Suprapubic skin (tissue), 4 donors: Measurements from ENCODE around the gene PAK5. TPM values are rescaled to one million over a fixed set of nuclear protein-coding genes. Genes with fewer than 3 reads are reported as not detected.

ENCODE experiments used
- DNase-seq, 2 donors: peaks; one replicate each; pipeline ENCODE4 v3.0.0-alpha.2; 2019; ENCODE audit warnings: low spot score in 2 of 2
- H3K27ac ChIP-seq: fragments of 200-600 bp; sonication (generic); one replicate; pipeline ENCODE4 v1.5.1; 2019
- H3K27me3 ChIP-seq: fragments of 200-600 bp; sonication (generic); one replicate; pipeline ENCODE4 v1.5.1; 2019
- H3K36me3 ChIP-seq: fragments of 200-600 bp; sonication (generic); one replicate; pipeline ENCODE4 v1.5.1; 2019
- H3K4me1 ChIP-seq: fragments of 200-600 bp; sonication (generic); one replicate; pipeline ENCODE4 v1.5.1; 2019
- H3K4me3 ChIP-seq: fragments of 200-600 bp; sonication (generic); one replicate; pipeline ENCODE4 v1.5.1; 2019; ENCODE audit warnings: mild to moderate bottlenecking
- H3K9me3 ChIP-seq: fragments of 200-600 bp; sonication (generic); one replicate; pipeline ENCODE4 v1.5.1; 2019
- CTCF ChIP-seq, 2 donors: fragments of 200-600 bp in 1 of 2; fragments of 450-650 bp in 1 of 2; sonication (generic) in 1 of 2; IDR thresholded peaks; one replicate each; pipeline ENCODE4 v1.5.1; 2016 to 2019; ENCODE audit warnings: antibody characterized with exemption in 2 of 2, mild to moderate bottlenecking in 1 of 2, moderate library complexity in 1 of 2
- EP300 ChIP-seq: sonication (generic); formaldehyde crosslinking; IDR thresholded peaks from one replicate; pipeline ENCODE4 v1.6.1; 2017; ENCODE audit warnings: antibody characterized with exemption
- POLR2A ChIP-seq, 2 donors: fragments of 450-650 bp; IDR thresholded peaks; one replicate each; pipeline ENCODE4 v1.6.1; 2017; ENCODE audit warnings: antibody characterized with exemption in 2 of 2, mild to moderate bottlenecking in 2 of 2, moderate library complexity in 2 of 2
- POLR2AphosphoS5 ChIP-seq, 3 donors: sonication (generic); formaldehyde crosslinking; IDR thresholded peaks; one replicate each; pipeline ENCODE4 v1.6.1; 2017; ENCODE audit warnings: antibody characterized with exemption in 3 of 3
- WGBS: methylation state at CpG from one replicate; pipeline ENCODE4 v1.1.5; 2018; 5-methylcytosine and 5-hydroxymethylcytosine counted together
- total RNA-seq, 4 donors: library from RNA; depleted of rRNA; stranded (reverse); fragments of >200 nt; gene quantifications; one replicate each; pipeline ENCODE4 v1.1.0, GENCODE V29; 2016

Gene PAK5
- total RNA-seq, 4 donors from 2014 or later: 0.10 to 0.56 (median 0.21) TPM; not detected in 1

DNA sequence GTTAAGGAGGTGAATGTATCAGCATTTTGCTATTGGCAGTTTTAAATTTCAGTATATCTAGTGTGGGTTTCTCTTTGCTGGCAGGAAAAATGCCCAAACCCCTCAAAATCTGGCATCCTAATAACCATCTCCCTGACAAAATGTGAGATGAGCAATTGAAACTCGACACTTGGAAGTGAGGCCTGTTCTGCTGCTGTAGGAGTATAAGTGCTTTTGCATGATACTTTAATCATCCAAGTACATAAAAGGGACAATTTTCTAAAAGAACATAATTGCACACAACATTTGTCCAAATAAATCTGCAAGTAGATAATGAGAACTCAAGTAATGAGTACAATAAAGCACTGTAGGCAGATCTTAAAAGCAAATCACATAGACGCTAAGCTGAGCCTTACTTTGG, 288.0 kb downstream of the PAK5 start:
- no peaks in the 10 kb centered on the region for H3K36me3 ChIP-seq
- WGBS: 71% methylated on average over 2 of the region's 2 CpGs

DNA sequence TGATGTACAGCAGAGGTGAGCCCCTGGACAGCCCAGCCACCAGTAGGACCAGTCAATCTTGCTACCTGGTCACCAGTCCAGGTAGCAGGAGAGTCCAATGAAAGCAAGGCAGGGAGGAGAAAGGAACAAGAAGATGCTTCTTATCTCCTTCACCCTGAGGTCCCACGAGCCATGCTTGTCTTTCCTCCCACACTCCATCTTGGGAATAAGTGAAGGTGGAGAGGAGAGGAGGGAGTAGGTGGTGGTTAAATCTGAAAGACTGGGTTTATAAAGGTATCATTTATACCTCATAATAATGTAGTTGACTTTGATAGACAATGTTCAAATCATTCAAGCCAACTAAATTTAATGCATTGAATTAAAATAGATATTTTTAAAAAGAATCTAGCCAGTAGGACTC, 288.6 kb downstream of the PAK5 start:
- Histone ChIP-seq H3K27ac (no peak overlapping the region), H3K4me1 (no peaks in the 10 kb centered on the region), H3K27me3 (no peaks in the 10 kb centered on the region), H3K9me3 (no peaks in the 10 kb centered on the region), H3K36me3 (no peaks in the 10 kb centered on the region), H3K4me3 (no peak overlapping the region)
- DNase-seq: no peak
- TF ChIP-seq EP300: no peak
- no peak for TF ChIP-seq CTCF (IDR thresholded peaks at IDR 0.05)
- TF ChIP-seq POLR2A (IDR thresholded peaks at IDR 0.05): no peak
- no peak for TF ChIP-seq POLR2AphosphoS5 (IDR thresholded peaks at IDR 0.05)
- WGBS: 72% methylated on average over 1 of the region's 1 CpG

More for the DNA sequence above, 288.0 kb downstream of the PAK5 start:
- DNase-seq: no peak
- H3K27me3 ChIP-seq: no peaks in the 10 kb centered on the region
- H3K4me3 ChIP-seq: no peak overlapping the region
- no peaks in the 10 kb centered on the region for H3K9me3 ChIP-seq
- no peak for TF ChIP-seq EP300
- no peak for TF ChIP-seq POLR2AphosphoS5 (IDR thresholded peaks at IDR 0.05)
- TF ChIP-seq CTCF (IDR thresholded peaks at IDR 0.05): no peak
- no peak for TF ChIP-seq POLR2A (IDR thresholded peaks at IDR 0.05)
- no peaks in the 10 kb centered on the region for H3K4me1 ChIP-seq
- H3K27ac ChIP-seq: no peak overlapping the region

DNA sequence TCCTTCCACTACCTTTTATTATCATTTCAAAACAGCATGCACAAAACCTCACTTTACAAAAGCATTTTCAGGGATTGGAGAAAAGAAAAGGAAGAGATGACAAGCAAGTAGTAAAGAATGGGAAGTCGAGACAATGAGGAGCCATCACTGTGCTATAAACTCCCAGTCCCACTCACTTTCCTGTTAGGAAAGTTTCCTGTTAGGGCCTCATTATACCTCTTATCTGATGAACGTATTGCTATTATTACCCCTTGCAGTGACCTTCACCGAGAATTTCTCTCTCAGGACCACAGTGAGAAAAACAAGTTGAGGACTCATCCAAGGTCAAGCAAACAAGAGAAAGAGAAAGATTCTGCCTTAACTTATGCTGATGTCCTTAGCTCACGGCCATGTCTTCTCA, 295.7 kb downstream of the PAK5 start:
- 65% methylated on average over 4 of the region's 4 CpGs for WGBS
- no peaks in the 10 kb centered on the region for H3K27me3 ChIP-seq
- no peaks in the 10 kb centered on the region for H3K4me1 ChIP-seq
- no peak for TF ChIP-seq CTCF (IDR thresholded peaks at IDR 0.05)
- TF ChIP-seq POLR2A (IDR thresholded peaks at IDR 0.05): no peak
- no peak for TF ChIP-seq POLR2AphosphoS5 (IDR thresholded peaks at IDR 0.05)
- TF ChIP-seq EP300: no peak
- H3K9me3 ChIP-seq: no peaks in the 10 kb centered on the region
- H3K4me3 ChIP-seq: no peak overlapping the region
- DNase-seq: no peak
- H3K27ac ChIP-seq: no peak overlapping the region
- no peaks in the 10 kb centered on the region for H3K36me3 ChIP-seq

DNA sequence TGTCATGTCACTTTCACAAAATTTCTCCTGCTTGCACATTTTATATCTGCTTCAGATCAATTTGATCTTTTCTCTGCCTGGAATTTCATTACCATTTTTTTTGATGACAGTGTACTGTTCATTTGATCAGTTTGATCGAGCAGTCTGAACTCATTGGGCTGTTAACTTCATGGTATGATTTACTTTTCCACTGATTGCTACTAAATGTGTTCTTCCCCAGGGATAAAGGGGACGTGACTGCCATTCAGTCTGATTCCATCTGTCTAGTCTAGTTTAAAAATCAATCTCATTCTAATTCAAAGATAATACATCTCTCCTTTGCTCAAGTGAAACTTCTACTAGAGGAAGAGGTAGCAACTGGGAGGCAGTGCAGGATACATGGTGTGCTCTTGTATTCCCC, 303.4 kb downstream of the PAK5 start:
- 79% methylated on average over 2 of the region's 2 CpGs for WGBS

GRCh38 chr20:9534025-9534424, 304.9 kb downstream of the PAK5 start:
- Histone ChIP-seq H3K4me1 (no peaks in the 10 kb centered on the region), H3K9me3 (no peaks in the 10 kb centered on the region), H3K36me3 (no peaks in the 10 kb centered on the region), H3K4me3 (no peak overlapping the region), H3K27me3 (no peaks in the 10 kb centered on the region), H3K27ac (no peak overlapping the region)
- 81% methylated on average over 5 of the region's 5 CpGs for WGBS
- DNase-seq: no peak
- no peak for TF ChIP-seq EP300
- TF ChIP-seq CTCF (IDR thresholded peaks at IDR 0.05): no peak
- no peak for TF ChIP-seq POLR2AphosphoS5 (IDR thresholded peaks at IDR 0.05)
- no peak for TF ChIP-seq POLR2A (IDR thresholded peaks at IDR 0.05)

More for the DNA sequence above, 303.4 kb downstream of the PAK5 start:
- no peaks in the 10 kb centered on the region for H3K4me1 ChIP-seq
- H3K27ac ChIP-seq: no peak overlapping the region
- no peaks in the 10 kb centered on the region for H3K27me3 ChIP-seq
- no peaks in the 10 kb centered on the region for H3K9me3 ChIP-seq
- H3K4me3 ChIP-seq: no peak overlapping the region
- no peaks in the 10 kb centered on the region for H3K36me3 ChIP-seq
- no peak for DNase-seq
- no peak for TF ChIP-seq POLR2AphosphoS5 (IDR thresholded peaks at IDR 0.05)
- no peak for TF ChIP-seq CTCF (IDR thresholded peaks at IDR 0.05)
- TF ChIP-seq POLR2A (IDR thresholded peaks at IDR 0.05): no peak
- TF ChIP-seq EP300: no peak
